OCI-LY3 (cell line): ENCODE results near the gene DIPK1C.

Experiments
- CTCF ChIP-seq: fragments of 200-600, 300-600 bp; sonication (generic); IDR thresholded peaks from 2 replicates; pipeline ENCODE4 v1.5.1; 2014; ENCODE audit warnings: antibody characterized with exemption, low read length, low read depth
- EZH2phosphoT487 ChIP-seq: fragments of 200-600 bp; shearing (Covaris generic); IDR thresholded peaks from 2 replicates; pipeline ENCODE4 v1.6.1; 2018; ENCODE audit warnings: antibody characterized with exemption, mixed run types, low read depth

- TF ChIP-seq CTCF (no peak), EZH2phosphoT487 (no peak)
These were observed 31.8 kb upstream of the DIPK1C start for GRCh38 chr18:74488864-74489263.
